IMR-90 (cell line): ENCODE results near the gene ZFP92. TPM values are rescaled to one million over a fixed set of nuclear protein-coding genes. Genes with fewer than 3 reads are reported as not detected.

Source experiments
- ATAC-seq: fragments of 200-7000 bp; cut with Tn5 transposase; 2 replicates; pipeline ENCODE4 v1.9.1; 2020; ENCODE audit warnings: low read depth, mild to moderate bottlenecking, moderate library complexity
- BruUV-seq: library from RNA; stranded (reverse); fragments of 400-500 nt; replicated peaks from 2 replicates; lab custom pipeline; 2021; lab: Mats Ljungman, UMichigan
- CTCF ChIA-PET: fragments of 300-600 bp; formaldehyde crosslinking; extraction: SDS; loops from one replicate; lab custom pipeline; 2021; ENCODE audit warnings: antibody characterized with exemption; lab: Yijun Ruan, JAX
- POLR2A ChIA-PET: fragments of 300-600 bp; sonication (Branson Sonifier 250); formaldehyde crosslinking; loops from one replicate; lab custom pipeline; 2022; ENCODE audit warnings: antibody characterized with exemption; ENCODE audit not compliant: unreplicated experiment; lab: Charles Lee
- DNase-seq: peaks from one replicate; pipeline ENCODE4 v3.0.0; 2013
- H2AFZ ChIP-seq: replicated peaks from 2 replicates; pipeline ENCODE3; 2013; ENCODE audit warnings: low read length, mild to moderate bottlenecking; ENCODE audit not compliant: poor library complexity
- H2AK5ac ChIP-seq: 2 replicates; pipeline ENCODE4 v1.6.1; 2013; ENCODE audit warnings: low read depth, low read length, inconsistent platforms
- H2AK9ac ChIP-seq: replicated peaks from 2 replicates; pipeline ENCODE3; 2013; ENCODE audit warnings: mild to moderate bottlenecking, low read depth, low read length, moderate library complexity; ENCODE audit not compliant: poor library complexity
- H2BK120ac ChIP-seq: 2 replicates; pipeline ENCODE4 v1.6.1; 2013; ENCODE audit warnings: low read depth, low read length, inconsistent platforms
- H2BK15ac ChIP-seq: 3 replicates; pipeline ENCODE4 v1.6.1; 2013; ENCODE audit warnings: low read depth, low read length, inconsistent platforms
- H2BK20ac ChIP-seq: 2 replicates; pipeline ENCODE4 v1.6.1; 2013; ENCODE audit warnings: low read depth, mild to moderate bottlenecking, inconsistent platforms, low read length, moderate library complexity
- H2BK5ac ChIP-seq: 2 replicates; pipeline ENCODE4 v1.6.1; 2013; ENCODE audit warnings: mild to moderate bottlenecking, low read depth, low read length, inconsistent platforms; ENCODE audit not compliant: poor library complexity, severe bottlenecking
- H3K14ac ChIP-seq: replicated peaks from 2 replicates; pipeline ENCODE4 v1.6.1; 2013; ENCODE audit warnings: low read depth, low read length, inconsistent platforms
- H3K18ac ChIP-seq: 2 replicates; pipeline ENCODE4 v1.6.1; 2013; ENCODE audit warnings: low read depth, low read length, control low read depth
- H3K23ac ChIP-seq: 2 replicates; pipeline ENCODE4 v1.6.1; 2013; ENCODE audit warnings: low read depth, low read length, inconsistent platforms
- H3K27ac ChIP-seq: 2 replicates; pipeline ENCODE4 v1.5.1; 2013; ENCODE audit warnings: mild to moderate bottlenecking, control low read depth, low read length; ENCODE audit not compliant: insufficient read depth
- H3K27me3 ChIP-seq: 2 replicates; pipeline ENCODE4 v1.6.1; 2013; ENCODE audit warnings: low read length; ENCODE audit not compliant: control insufficient read depth, insufficient read depth
- H3K36me3 ChIP-seq: 2 replicates; pipeline ENCODE4 v1.6.1; 2013; ENCODE audit warnings: low read length, mixed read lengths; ENCODE audit not compliant: control insufficient read depth, insufficient read depth
- H3K4ac ChIP-seq: 2 replicates; pipeline ENCODE4 v1.6.1; 2013; ENCODE audit warnings: low read depth, low read length, inconsistent platforms
- H3K4me1 ChIP-seq: 2 replicates; pipeline ENCODE4 v1.6.1; 2013; ENCODE audit warnings: low read length, mixed read lengths; ENCODE audit not compliant: control insufficient read depth, insufficient read depth
- H3K4me2 ChIP-seq: 2 replicates; pipeline ENCODE4 v1.6.1; 2013; ENCODE audit warnings: low read depth, mild to moderate bottlenecking, control low read depth, low read length, moderate library complexity
- H3K4me3 ChIP-seq: 2 replicates; pipeline ENCODE4 v1.5.1; 2013; ENCODE audit warnings: low read depth, mild to moderate bottlenecking, control low read depth, low read length, moderate library complexity; ENCODE audit not compliant: insufficient read depth
- H3K56ac ChIP-seq: 2 replicates; pipeline ENCODE4 v1.6.1; 2013; ENCODE audit warnings: low read length, inconsistent platforms; ENCODE audit not compliant: insufficient read depth; ENCODE audit errors: extremely low read depth
- H3K79me1 ChIP-seq, 2 experiments: 2 replicates each; pipeline ENCODE4 v1.6.1; 2013; ENCODE audit warnings: low read length in 2 of 2, inconsistent platforms in 1 of 2, low read depth in 1 of 2
- H3K9ac ChIP-seq: 2 replicates; pipeline ENCODE4 v1.6.1; 2013; ENCODE audit warnings: low read depth, low read length, control low read depth
- H3K9me1 ChIP-seq: 2 replicates; pipeline ENCODE4 v1.6.1; 2013; ENCODE audit warnings: low read length, inconsistent platforms; ENCODE audit not compliant: insufficient read depth
- H3K9me3 ChIP-seq: 2 replicates; pipeline ENCODE4 v1.6.1; 2013; ENCODE audit warnings: low read length; ENCODE audit not compliant: control insufficient read depth, insufficient read depth
- H4K20me1 ChIP-seq: 2 replicates; pipeline ENCODE4 v1.6.1; 2013; ENCODE audit warnings: low read length, inconsistent platforms; ENCODE audit not compliant: insufficient read depth
- H4K5ac ChIP-seq: 2 replicates; pipeline ENCODE4 v1.6.1; 2013; ENCODE audit warnings: mild to moderate bottlenecking, low read depth, low read length, control low read depth
- H4K8ac ChIP-seq, 2 experiments: 2 replicates each; pipeline ENCODE4 v1.6.1; 2013; ENCODE audit warnings: low read depth in 2 of 2, low read length in 2 of 2, control low read depth in 1 of 2, inconsistent platforms in 1 of 2
- H4K91ac ChIP-seq: 2 replicates; pipeline ENCODE4 v1.6.1; 2013; ENCODE audit warnings: low read depth, low read length, inconsistent platforms; ENCODE audit not compliant: insufficient read depth
- BHLHE40 ChIP-seq: fragments of 150-350 bp; IDR thresholded peaks from 2 replicates; pipeline ENCODE4 v1.6.1; 2016; ENCODE audit warnings: mild to moderate bottlenecking, low read depth, low read length
- CEBPB ChIP-seq: IDR thresholded peaks from 2 replicates; pipeline ENCODE4 v1.6.1; 2012; ENCODE audit warnings: low read depth, low read length, improper control_type of control experiment
- FOS ChIP-seq: fragments of 150-350 bp; IDR thresholded peaks from 2 replicates; pipeline ENCODE4 v1.6.1; 2016; ENCODE audit warnings: low read depth, low read length
- MAFK ChIP-seq: IDR thresholded peaks from 2 replicates; pipeline ENCODE4 v1.6.1; 2012; ENCODE audit warnings: low read depth, low read length, improper control_type of control experiment
- RFX5 ChIP-seq: IDR thresholded peaks from 2 replicates; pipeline ENCODE4 v1.8.0; 2012; ENCODE audit warnings: low read depth, mild to moderate bottlenecking, low read length, moderate library complexity
- USF2 ChIP-seq: fragments of 150-350 bp; IDR thresholded peaks from 2 replicates; pipeline ENCODE4 v1.6.1; 2017; ENCODE audit warnings: mild to moderate bottlenecking, antibody characterized with exemption, low read length, low read depth
- WGBS, 2 experiments: methylation state at CpG; one replicate each; pipeline versions ENCODE4 v1.1.5 to v1.1.7; 2013; ENCODE audit warnings: missing lambda C conversion rate in 2 of 2; ENCODE audit not compliant: insufficient read length in 1 of 2; ENCODE audit errors: extremely low coverage in 2 of 2; 5-methylcytosine and 5-hydroxymethylcytosine counted together
- dilution Hi-C: fragments of 300-500 bp; cut with HindIII; formaldehyde crosslinking; loops from one replicate; pipeline ENCODE4 v1.14.3; 2018; ENCODE audit warnings: low sequenced_read_pairs; ENCODE audit not compliant: unreplicated experiment
- in situ Hi-C: fragments of 300-500 bp; cut with MboI; formaldehyde crosslinking; loops from 3 replicates; pipeline ENCODE4 v1.14.3; 2019; ENCODE audit warnings: low sequenced_read_pairs, inconsistent platforms, mixed read lengths
- intact Hi-C: fragments of 100-400 bp; cut with micrococcal nuclease; formaldehyde crosslinking; loops from 2 replicates; pipeline ENCODE4 v1.10.0; 2022
- polyA plus RNA-seq, 3 experiments: library from polyadenylated mRNA; depleted of rRNA; stranded (reverse); fragments of >200 nt; gene quantifications; 2 replicates each; pipeline ENCODE4 v1.2.3, GENCODE V29; 2012; ENCODE audit warnings: low replicate concordance in 1 of 3
- total RNA-seq: library from RNA; depleted of rRNA; stranded (reverse); fragments of >200 nt; gene quantifications from 2 replicates; pipeline ENCODE4 v1.2.3, GENCODE V29; 2012
- TF ChIP-seq, protein P1 (sequence below): conservative IDR thresholded peaks from 2 replicates; pipeline ENCODE4 v1.5.1; 2012; ENCODE audit warnings: mild to moderate bottlenecking, low read depth, low read length, improper control_type of control experiment

Gene ZFP92
- total and polyA plus RNA-seq, 2 of the 4 experiments (the other 2 are of a cell fraction): under 0.01 to 0.03 TPM

DNA sequence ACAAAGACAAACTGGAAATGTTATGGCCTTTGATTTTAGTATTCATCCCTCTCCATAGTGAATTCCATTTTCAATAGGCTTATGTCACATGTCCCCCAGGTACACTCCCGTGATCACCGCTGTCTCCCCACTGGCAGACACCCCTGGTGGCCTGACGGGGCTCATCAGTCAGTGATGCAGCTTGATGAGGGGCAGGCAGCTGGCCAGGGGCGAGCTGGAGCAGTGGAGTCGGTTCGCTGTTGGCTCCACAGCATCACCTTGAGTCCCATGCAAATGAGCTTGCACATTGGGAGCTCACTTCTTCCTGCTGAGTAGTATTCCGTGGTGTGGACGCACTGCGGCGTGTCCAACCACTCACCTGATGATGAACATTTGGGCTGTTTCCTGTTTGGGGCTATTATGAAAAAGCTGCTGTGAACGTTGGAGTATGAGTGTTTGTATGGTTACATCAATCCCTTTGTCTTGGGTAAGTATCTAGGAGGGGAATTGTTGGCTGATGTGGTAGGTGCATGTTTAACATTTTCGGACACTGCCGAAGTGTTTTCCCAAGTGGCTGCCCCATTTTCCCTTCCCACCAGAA lies 29.4 kb downstream of the ZFP92 start:
- Histone ChIP-seq H2AFZ (no peak overlapping the region), H3K9me1 (no peaks in the 10 kb centered on the region), H2BK15ac (no peak overlapping the region), H4K5ac (no peak overlapping the region), H3K4ac (no peak overlapping the region), H3K27me3 (peaks cover 6% of the 10 kb centered on the region), H3K18ac (no peak overlapping the region), H2BK120ac (no peak overlapping the region), H2BK5ac (no peak overlapping the region), H3K56ac (no peak overlapping the region), H3K36me3 (no peaks in the 10 kb centered on the region), H3K23ac (no peak overlapping the region), H4K8ac (no peak overlapping the region), H3K4me3 (no peak overlapping the region), H3K14ac (no peak overlapping the region), H2AK9ac (no peak overlapping the region), H2BK20ac (no peak overlapping the region), H3K27ac (no peak overlapping the region), H4K91ac (no peak overlapping the region), H4K20me1 (no peaks in the 10 kb centered on the region), H3K4me1 (no peaks in the 10 kb centered on the region), H3K9ac (no peak overlapping the region), H3K79me1 (no peaks in the 10 kb centered on the region), H3K9me3 (peaks cover 6% of the 10 kb centered on the region), H2AK5ac (no peak overlapping the region), H3K4me2 (no peak overlapping the region)
- dilution Hi-C loops (no loop called here), in situ Hi-C loops (no loop called here), intact Hi-C loops (no loop called here)
- WGBS, 2 experiments: 57% methylated on average over 2 of the region's 13 CpGs; no CpG with 5 or more reads in 1 of the 2 experiments
- ATAC-seq (no peak), DNase-seq (no peak)
- TF ChIP-seq, protein P1, sequence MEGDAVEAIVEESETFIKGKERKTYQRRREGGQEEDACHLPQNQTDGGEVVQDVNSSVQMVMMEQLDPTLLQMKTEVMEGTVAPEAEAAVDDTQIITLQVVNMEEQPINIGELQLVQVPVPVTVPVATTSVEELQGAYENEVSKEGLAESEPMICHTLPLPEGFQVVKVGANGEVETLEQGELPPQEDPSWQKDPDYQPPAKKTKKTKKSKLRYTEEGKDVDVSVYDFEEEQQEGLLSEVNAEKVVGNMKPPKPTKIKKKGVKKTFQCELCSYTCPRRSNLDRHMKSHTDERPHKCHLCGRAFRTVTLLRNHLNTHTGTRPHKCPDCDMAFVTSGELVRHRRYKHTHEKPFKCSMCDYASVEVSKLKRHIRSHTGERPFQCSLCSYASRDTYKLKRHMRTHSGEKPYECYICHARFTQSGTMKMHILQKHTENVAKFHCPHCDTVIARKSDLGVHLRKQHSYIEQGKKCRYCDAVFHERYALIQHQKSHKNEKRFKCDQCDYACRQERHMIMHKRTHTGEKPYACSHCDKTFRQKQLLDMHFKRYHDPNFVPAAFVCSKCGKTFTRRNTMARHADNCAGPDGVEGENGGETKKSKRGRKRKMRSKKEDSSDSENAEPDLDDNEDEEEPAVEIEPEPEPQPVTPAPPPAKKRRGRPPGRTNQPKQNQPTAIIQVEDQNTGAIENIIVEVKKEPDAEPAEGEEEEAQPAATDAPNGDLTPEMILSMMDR: no peak
- TF ChIP-seq BHLHE40: no peak
- no peak for TF ChIP-seq MAFK
- TF ChIP-seq USF2: no peak
- no peak for TF ChIP-seq FOS
- TF ChIP-seq CEBPB: no peak
- no peak for TF ChIP-seq RFX5
- no TSS peak for BruUV-seq
- ChIA-PET CTCF (no interaction called here), POLR2A (no interaction called here)
